HG02884 (cell line): ENCODE measurements around the gene FLAD1.
"Not testable (repeated sequence)": the region's sequence is repeated elsewhere in the genome, so short reads cannot be mapped to it uniquely, and the experiment has no call there.

Source experiments
- ATAC-seq: cut with Tn5 transposase; IDR thresholded peaks from one replicate; pipeline ENCODE4 v1.9.1; 2021; ENCODE audit warnings: mild to moderate bottlenecking, moderate library complexity; ENCODE audit not compliant: unreplicated experiment

Gene FLAD1

DNA sequence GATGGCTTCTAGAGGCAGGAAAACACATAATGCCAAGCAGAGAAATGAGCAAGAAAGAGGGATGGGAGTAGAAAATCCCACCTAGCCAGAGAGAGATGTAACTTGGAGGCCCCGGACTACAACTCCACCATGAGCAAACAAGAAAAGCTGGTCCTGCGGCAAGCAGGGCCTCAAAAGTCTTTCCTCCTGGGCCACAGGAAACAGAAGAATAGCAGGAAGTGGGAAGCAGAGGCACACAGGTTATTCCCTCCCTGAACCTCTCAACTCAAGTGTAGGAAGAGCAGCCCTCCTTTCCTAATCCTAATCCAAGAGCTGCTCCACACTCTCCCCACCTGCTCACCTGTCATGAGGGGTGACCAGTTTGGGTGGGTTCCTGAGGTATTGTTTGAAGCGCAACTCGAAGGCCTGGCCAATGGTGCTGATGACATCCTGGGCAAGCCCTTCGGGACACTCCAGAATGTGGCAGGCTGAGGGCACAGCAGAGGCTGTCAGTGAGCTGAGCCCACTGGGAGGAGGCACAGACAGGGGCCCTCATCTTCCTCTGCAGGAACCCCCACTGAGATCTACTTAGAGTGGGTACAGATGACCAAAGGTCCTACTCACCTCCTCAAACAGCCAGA is 15.7 kb upstream of the FLAD1 start:
- ATAC-seq = no peak

DNA sequence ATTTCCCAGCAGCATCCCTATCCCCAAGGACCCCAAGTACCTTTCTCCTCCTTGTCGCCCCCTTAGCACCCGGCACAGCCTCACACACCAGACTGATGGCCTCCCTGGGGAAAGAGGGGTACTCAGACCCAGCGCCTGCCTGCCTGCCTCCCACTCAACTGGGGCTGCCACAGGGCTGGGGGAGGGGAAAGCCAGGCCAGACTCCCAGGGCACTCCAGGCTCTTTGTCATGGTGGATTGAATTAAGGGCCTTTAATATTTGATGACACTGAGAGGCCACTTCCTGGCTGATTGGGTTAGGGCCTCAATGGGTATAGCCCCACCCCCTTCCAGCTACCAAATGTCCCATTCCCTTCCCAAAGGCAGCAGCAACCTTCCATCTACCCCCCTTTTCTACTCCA is 14.4 kb upstream of the FLAD1 start:
- ATAC-seq = no peak

DNA sequence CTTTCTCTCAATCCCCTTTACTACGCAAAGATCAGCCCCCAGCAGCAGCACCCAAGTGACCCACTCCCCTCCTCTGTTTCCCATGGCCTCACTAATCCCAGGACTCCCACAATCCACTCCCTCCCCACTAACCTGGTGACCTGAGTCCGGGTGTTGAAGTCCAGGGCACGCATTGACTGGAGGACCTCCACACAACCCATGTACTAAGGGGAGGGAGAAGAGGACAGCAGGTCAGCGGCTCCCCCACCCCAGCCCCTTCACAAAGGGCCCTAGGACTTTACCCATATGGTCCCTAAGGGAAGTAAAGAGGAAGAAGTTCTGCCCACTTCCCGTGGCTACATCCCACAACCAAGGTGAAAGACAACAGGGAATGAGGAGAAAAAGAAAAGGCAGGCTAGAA is 13.9 kb upstream of the FLAD1 start:
- ATAC-seq = no peak

DNA sequence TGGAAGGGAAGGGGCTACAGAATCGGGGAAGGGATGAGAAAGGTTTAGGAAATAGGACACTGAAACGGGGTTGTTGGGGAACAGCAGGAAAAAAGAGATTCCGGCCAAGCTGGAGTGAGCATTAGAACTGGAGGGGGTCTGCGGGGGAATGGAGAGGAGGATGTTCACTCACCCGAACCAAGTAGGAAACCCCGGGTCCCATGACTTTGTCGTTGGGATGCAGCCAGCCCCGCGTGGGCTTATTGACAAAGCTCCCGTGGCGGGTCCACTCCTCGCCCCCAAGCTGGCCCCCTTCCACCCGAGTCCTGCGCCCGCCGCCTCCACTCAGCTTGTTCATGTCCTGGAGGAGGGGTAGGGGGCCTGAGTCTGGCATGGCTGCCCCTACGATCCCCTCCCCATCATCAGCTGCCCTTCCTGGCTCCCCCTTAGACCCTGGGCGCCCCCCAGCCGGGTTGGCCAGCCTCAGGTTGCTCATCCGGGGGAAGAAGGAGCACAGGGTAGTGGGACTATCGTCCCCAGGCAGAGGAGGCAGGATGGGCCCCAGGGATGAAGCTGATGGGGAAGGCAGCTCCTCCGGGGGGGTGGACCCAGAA is 13.2 kb upstream of the FLAD1 start:
- no peak for ATAC-seq

DNA sequence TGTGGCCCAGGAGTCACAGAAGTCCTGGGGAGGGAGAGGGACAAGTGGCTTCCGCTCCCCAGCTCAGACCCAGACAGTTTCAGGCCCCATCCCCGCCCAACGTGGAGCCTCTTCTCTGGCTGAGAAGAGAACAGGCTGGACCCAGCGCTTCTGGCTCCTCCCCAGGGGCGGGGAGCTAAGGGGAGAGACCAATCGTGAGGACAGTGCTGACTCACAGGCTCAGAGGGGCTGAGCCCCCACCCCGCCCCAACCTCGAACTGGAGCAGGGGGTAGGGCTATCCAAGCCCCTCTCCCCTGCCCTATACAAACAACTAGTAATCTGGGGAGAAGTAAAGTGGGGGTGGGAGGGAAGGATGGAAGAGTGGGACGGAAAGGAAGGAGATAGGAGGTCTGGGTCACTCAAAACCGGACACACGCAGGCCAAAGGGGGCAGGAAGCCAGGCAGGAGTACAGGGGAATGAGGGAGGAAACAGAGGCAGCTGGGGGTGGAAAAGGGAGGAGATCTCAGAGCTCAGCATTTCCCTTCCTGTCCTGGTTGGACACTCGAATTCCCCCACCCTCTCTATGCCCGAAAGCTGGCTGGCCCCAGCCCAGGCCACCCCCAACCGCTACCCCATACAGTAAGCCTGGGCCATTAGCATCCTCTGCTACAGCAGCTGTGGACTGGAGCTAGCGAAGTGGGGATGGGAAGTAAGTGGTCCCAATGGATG is 12.4 kb upstream of the FLAD1 start, which contains the start of gene SHC1:
Gene SHC1 (minus strand): TSS at position 117 of the 710 bp plus-strand sequence. CDS start 221 bp downstream, outside the sequence.
- no peak for ATAC-seq

DNA sequence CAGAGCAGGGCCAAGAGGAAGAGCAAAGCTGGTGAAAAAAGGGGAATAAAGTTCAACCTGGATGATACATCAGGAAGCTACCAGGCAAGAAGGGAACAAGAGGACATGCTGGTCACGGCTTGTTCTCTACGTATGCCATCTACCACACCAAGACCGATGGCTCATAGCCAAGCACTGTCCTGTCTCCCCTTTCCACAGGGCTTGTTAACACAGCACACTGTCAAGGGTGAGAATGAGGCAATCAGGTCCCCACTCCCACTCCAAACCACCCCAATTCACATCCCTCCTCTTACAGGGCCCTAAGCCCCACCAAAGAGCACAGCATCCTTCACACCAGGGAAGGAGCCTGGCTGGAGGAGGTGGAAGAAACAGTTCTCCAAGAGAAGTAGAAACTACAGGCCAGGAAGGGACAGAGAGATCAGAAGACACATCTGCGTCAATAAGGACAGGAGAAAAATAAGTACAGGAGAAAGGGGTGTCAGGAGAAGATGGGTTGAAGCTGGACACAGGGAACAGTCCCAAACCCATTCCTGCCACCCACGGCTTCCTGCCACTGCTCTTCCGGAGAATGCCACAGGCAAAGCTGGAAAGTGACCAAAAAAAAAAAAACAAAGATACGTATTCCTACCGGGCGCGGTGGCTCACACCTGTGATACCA is 11.7 kb upstream of the FLAD1 start:
- no peak for ATAC-seq

DNA sequence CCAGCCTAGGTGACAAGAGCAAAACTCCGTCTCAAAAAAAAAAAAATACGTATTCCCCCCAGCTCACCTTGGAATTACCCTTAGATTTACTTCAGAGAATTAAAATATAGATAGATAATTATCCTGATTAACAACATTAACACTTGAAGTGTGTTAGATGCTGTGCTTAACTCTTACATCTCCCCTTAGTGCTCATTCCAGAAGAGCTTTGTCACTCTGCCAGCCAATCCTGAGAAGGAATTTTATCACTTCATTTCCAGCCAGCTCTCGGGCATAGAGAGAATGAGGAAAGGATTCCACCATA is 11.0 kb upstream of the FLAD1 start:
- no peak for ATAC-seq

DNA sequence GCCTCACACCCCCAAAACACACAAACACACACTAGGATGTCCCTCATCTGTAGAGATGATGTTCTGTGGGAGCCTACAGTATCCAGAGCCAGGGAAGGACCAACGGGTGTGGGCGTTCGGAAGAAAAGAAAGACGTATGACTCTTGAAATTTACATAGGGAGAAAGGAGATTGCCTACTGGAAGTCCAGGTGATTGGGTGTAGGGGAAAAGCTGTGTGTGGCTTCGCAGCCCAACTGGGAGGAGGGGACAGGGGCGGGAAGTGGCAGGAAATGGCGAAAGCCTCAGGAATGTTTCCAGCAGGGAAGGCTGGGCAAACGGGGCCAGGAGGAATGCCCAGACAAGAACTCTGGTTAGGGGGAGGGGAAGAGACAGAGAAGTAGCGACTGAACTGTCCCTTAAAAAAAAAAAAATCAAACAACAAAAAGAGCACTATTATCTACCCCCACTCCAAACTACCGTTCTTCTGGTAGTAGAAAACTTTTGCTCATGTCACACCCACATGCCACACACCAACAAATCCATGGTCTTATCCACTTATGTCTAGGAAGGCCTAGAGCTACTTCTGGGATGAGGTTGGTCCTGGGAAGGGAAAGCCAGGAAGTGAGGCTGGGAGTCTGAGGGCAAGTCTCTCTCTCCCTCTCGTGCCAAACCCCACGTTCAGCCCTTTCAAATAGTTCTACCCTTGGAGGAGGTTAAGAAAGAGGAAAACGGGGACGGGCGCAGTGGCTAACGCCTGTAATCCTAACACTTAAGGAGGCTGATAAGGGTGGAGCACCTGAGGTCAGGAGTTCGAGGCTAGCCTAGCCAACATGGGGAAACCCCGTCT is 10.4 kb upstream of the FLAD1 start:
- no peak for ATAC-seq

DNA sequence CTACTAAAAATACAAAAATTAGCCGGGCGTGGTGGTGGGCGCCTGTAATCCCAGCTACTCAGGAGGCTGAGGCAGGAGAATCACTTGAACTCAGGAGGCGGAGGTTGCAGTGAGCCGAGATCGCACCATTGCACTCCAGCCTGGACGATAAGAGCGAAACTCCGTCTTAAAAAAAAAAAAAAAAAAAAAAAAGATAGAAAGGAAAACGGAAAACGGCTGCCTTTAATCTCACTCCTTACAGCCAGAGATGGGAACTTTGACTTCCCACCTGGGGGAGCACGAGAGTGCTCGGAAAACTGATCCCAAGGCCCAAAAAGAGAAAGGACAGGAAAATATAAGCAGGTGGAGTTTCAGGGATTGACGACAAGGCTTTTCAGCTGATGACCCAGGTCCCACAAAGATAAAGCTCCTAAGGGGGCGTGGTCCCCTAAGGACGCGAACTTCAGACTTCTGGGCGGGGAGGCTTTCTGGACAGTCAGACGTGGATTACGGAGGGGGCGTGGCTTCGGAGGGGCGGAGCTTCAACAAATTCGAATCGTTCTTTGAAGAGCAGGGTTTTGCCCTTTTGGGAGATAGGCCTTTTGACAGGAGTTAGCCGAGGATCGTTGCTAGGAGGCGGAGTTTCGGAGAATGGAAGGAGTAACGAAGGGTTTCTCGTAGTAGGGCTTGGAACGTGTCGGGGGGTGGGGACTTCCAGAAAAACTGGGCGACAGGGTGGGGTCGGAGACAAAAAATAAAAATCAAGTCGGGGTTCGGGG is 9.6 kb upstream of the FLAD1 start:
- ATAC-seq = peak; percentile 20

DNA sequence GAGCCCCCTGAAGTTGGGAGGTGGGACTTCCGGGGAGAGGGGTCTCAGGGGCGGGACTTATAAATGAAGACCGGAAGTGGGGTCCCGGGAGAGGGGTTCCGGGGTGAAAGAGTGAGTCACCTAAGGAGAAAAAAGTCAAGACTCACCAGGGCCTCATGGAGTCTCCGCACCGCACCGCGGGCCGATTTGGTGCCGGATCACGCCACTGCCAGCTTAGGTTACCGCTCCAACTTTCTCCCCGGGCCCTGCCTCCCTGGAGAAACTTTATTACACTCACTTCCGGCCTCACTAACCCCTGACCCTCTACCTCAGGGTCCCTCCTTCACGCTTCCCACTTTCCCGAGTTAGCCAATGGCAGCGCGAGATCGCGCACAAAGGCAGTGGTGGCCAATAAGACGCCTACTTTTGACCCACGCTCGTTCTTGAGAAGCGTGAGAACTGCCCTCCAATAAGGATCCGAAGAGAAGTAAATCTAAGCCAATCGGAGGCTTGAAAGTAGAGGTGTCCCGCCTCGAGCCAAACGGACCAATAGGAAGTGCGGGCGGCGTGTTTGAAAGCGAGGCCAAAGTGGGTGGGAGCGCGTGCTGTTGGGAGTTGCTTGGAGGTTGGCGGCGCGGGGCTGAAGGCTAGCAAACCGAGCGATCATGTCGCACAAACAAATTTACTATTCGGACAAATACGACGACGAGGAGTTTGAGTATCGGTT is 8.9 kb upstream of the FLAD1 start, which contains the start of gene CKS1B:
Gene CKS1B (plus strand): TSS at position 580 of the 706 bp plus-strand sequence. CDS start 65 bp downstream, at position 645.
- peak; percentile 66 for ATAC-seq

DNA sequence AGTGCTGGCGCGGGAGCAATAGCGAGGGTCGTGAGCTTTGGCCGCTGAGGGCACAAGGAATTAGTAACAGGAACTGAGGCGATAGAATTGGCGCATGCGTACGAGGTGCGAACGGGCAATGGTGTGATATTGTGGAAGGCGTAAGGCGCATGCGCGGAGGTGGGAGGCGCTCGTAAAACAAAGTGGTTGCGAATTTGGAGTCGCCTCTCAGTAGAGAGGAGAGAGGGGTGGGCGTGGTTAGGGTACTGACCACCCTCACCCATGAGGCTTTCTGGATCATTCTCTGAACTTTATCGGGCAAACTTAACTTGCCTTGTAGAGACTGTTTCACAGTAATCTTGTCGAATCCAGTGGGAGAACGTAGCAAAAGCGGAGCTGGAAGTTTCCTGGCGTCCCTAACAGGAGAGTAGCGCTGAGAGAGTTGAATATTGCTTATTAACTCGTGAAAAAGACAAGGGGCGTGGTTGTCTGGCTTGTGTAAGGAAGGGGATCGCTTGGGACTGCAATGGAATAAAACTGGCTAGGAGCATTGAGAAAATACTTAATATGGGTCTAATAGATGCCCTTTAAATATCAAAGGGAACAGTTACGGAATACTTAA is 8.2 kb upstream of the FLAD1 start:
- ATAC-seq = peak; percentile 42

DNA sequence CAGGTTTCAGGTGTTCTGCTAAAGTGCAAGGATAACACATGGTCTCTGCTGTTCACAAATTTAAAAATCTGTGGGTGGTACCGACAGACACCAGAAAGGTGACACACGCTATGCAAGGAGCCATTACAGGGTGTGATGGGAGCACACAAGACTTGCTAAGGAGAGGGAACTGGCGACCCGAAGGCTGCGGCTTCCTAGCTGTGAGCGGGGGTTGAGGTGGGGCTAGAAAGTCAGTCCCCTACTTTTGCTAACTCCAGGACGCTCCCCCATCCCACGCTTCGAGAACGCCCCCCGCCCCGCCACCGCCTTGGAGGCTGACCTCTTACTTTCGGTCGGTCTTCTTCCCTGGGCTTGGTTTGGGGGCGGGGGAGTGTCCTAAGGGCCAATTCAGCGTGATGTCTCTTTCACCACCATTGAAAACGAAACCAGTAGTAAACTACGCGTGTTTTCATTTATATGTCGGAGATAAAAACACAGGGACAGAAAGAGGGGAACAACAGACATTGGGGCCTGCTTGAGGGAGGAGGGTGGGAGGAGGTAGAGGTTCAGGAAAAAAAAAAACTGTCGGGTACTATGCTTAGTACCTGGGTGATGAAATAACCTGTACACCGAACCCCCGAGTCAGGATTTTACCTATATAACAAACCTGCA is 7.6 kb upstream of the FLAD1 start:
- ATAC-seq = no peak

DNA sequence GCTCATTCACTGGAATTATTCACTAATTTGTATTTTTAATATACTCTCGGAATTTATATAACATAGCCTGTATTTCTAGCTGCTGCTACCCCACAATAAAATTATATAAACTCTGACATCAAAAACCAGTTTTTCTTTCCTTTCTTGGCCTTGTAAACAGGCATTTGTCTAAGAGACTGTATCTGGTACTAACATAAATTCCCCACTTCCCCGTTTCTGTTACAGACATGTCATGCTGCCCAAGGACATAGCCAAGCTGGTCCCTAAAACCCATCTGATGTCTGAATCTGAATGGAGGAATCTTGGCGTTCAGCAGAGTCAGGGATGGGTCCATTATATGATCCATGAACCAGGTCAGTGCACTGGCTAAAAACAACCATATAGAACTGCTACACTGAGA is 5.4 kb upstream of the FLAD1 start:
- ATAC-seq = not testable (repeated sequence)

DNA sequence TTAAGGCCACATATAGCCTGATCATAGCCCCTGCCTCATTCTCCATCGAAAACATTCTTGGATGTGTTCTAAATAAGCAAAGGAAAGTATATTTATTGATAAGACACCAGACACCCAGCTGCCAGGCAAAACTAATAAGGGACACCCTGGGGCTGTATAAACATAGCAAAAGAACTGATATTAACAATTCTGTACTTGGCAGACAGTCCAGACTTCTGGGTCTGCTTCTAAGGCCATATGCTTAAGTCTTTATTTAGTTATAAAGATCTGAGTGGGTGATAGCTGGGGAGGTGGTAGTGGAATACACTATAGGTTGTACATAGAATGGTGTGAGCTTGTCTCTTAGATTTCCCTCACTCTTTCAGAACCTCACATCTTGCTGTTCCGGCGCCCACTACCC is 4.8 kb upstream of the FLAD1 start:
- ATAC-seq = no peak

DNA sequence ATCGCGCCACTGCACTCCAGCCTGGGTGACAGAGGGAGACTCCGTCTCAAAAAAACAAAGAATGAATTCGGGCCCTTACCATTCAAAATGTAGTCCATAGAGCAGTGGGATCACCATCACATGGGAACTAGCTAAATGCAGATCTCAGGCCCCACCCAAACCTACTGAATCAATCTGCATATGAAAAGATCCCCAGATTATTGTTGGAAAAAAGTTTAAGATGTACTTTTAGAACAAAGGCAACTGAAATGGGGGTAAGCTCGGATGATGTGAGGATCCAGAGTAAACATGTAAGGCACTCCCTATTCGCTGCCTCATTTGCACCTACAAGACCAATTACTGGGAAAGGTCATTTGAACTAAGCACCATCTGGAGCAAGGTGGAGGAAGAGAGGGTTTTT is 803 bp upstream of the FLAD1 start:
- ATAC-seq = no peak

DNA sequence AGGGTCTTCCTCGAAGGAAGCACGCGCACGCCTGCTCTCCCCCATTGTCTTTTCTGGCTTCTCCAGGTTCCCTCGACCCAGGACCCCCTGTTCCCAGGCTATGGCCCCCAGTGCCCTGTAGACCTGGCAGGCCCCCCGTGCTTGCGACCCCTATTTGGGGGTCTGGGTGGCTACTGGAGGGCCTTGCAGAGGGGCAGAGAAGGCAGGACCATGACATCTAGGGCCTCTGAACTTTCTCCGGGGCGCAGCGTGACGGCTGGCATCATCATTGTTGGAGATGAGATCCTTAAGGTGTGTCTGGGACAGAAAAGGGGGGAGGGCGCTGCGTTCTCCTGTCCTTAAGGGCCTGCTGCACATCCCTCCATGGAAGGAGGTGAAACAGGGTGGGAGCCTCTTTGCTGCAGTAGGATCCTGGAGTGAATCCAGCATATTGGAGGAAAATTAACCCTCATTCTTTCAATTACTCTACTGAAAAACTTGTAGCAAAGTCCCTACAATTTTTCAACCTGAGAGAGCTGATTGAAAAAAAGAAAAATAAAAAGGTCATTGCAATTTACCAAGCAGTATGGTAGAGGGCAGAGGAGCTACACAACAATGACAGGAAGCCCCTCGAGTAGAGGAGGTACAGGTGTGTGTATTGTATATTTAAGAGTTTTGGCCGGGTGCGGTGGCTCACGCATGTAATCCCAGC is 777 bp downstream of the FLAD1 start:
- no peak for ATAC-seq

DNA sequence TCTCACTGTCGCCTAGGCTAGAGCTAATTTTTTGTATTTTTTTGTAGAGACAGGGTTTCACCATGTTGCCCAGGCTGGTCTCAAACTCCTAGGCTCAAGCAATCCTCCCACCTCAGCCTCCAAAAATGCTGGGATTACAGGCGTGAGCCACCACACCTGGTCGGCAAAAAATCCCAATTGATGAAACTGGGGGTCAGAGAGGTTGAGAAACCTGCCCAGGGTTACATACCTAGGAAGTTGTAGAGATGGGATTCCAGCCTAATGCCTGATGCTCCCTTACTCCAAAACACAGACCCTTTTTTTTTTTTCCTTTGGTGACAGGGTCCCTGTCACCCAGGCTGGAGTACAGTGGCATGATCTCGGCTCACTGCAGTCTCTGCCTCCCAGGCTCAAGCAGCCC is 3.6 kb downstream of the FLAD1 start:
- ATAC-seq = not testable (repeated sequence)

DNA sequence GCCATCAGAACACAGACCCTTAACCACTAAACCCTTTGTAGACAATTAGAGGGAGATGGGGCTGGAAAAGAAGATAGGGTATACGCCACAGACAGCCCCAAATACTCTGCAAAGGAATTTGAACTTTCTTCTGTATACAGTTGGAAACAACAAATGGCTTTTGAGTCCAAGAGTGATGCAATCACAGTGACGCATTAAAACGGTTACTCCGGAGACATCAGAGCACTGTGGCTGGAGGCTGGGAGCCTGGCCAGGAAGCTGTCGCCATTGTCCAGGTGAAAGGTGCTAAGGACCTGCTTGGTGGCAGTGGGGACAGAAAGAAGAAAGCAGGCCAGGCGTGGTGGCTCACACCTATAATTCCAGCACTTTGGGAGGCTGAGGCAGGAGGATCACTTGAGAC is 4.2 kb downstream of the FLAD1 start:
- ATAC-seq = no peak
